ENCODE results near the gene METAP1. TPM values are rescaled to one million over a fixed set of nuclear protein-coding genes. Genes with fewer than 3 reads are reported as not detected.

Gene METAP1
- 10 to 100 TPM; 16.4 to 32.1 (median 20.0) TPM for total RNA-seq

- Histone ChIP-seq H3K27ac (peak within 1 kb of the TSS; percentile 70 to 97 (median 90)), H3K27me3 (no peaks in the 10 kb centered on the region), H3K4me3 (peak within 1 kb of the TSS; percentile 92 to 99 (median 96)), H3K9me3 (no peaks in the 10 kb centered on the region), H3K4me1 (peaks cover 0 to 26% (median 11%) of the 10 kb centered on the region in 4 donors), H3K36me3 (no peaks in the 10 kb centered on the region)
- DNase-seq (ENCODE audit: low spot score in 2 of 2), result peak; percentile 81 to 83
- TF ChIP-seq EP300 (IDR thresholded peaks at IDR 0.05), result peak in 1 of 2 donors; percentile 80
- TF ChIP-seq CTCF (IDR thresholded peaks at IDR 0.05), result peak in 4 of 5 experiments; percentile 43 to 70 (median 62)
- TF ChIP-seq POLR2A (IDR thresholded peaks at IDR 0.05), result peak; percentile 13 to 19
- WGBS, 2 donors, result 0 to 1% methylated on average over 33 to 49 of the region's 94 CpGs
These were observed at the start of gene METAP1 for GRCh38 chr4:98995183-98996055. Gene METAP1, plus strand, starts transcription at chr4:98995721. Its CDS starts 33 bp downstream, at chr4:98995754.

GRCh38 chr4:98946359-98946758 is 49.2 kb upstream of the METAP1 start:
- Histone ChIP-seq H3K36me3 (no peaks in the 10 kb centered on the region), H3K4me1 (no peaks in the 10 kb centered on the region), H3K27ac (no peak overlapping the region), H3K9me3 (no peaks in the 10 kb centered on the region), H3K27me3 (no peaks in the 10 kb centered on the region), H3K4me3 (no peak overlapping the region)
- whole genome bisulfite sequencing, 2 donors, result 94 to 100% methylated on average over 1 of the region's 1 CpG
- DNase-seq (ENCODE audit: low spot score in 2 of 2), result no peak
- TF ChIP-seq EP300 (IDR thresholded peaks at IDR 0.05), result no peak
- no peak for TF ChIP-seq CTCF (IDR thresholded peaks at IDR 0.05)
- no peak for TF ChIP-seq POLR2A (IDR thresholded peaks at IDR 0.05)

GRCh38 chr4:98950925-98951324 is 44.6 kb upstream of the METAP1 start:
- no peaks in the 10 kb centered on the region for H3K9me3 ChIP-seq
- no peak overlapping the region for H3K4me3 ChIP-seq
- H3K4me1 ChIP-seq, result no peaks in the 10 kb centered on the region
- no peaks in the 10 kb centered on the region for H3K27me3 ChIP-seq
- H3K27ac ChIP-seq, result no peak overlapping the region
- no peak for TF ChIP-seq EP300 (IDR thresholded peaks at IDR 0.05)
- TF ChIP-seq POLR2A (IDR thresholded peaks at IDR 0.05), result no peak
- no peak for TF ChIP-seq CTCF (IDR thresholded peaks at IDR 0.05)
- DNase-seq (ENCODE audit: low spot score in 2 of 2), result no peak
- WGBS, 2 donors, result 87 to 91% methylated on average over 1 of the region's 1 CpG
- no peaks in the 10 kb centered on the region for H3K36me3 ChIP-seq

GRCh38 chr4:98951710-98952109 is 43.8 kb upstream of the METAP1 start:
- no peaks in the 10 kb centered on the region for H3K36me3 ChIP-seq
- WGBS, 2 donors, result 89 to 92% methylated on average over 3 of the region's 3 CpGs

More at GRCh38 chr4:98951710-98952109, 43.8 kb upstream of the METAP1 start:
- TF ChIP-seq POLR2A (IDR thresholded peaks at IDR 0.05), result no peak
- no peak for TF ChIP-seq CTCF (IDR thresholded peaks at IDR 0.05)
- no peak for TF ChIP-seq EP300 (IDR thresholded peaks at IDR 0.05)
- H3K9me3 ChIP-seq, result no peaks in the 10 kb centered on the region
- no peaks in the 10 kb centered on the region for H3K4me1 ChIP-seq
- no peak overlapping the region for H3K4me3 ChIP-seq
- H3K27ac ChIP-seq, result no peak overlapping the region
- DNase-seq (ENCODE audit: low spot score in 2 of 2), result no peak
- no peaks in the 10 kb centered on the region for H3K27me3 ChIP-seq
